Anterior cingulate cortex (tissue), 58 donors: Measurements from ENCODE around the gene LONRF3.
"Not testable (repeated sequence)": the region's sequence is repeated elsewhere in the genome, so short reads cannot be mapped to it uniquely, and the experiment has no call there.

Experiments used
- DNase-seq, 58 donors: peaks; one replicate each; lab custom pipeline; 2025; lab: John Stamatoyannopoulos, UW

LONRF3 gene

DNA sequence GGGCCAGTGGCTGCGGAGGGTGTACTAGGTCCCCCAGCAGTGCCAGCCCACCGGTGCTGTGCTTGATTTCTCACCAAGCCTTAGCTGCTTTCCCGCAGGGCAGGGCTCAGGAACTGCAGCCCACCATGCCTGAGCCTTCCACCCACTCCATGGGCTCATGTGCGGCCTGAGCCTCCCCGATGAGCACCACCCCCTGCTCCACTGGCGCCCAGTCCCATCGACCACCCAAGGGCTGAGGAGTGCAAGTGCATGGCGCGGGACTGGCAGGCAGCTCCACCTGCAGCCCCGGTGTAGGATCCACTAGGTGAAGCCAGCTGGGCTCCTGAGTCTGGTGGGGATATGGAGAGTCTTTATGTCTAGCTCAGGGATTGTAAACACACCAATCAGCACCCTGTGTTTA lies 55.2 kb downstream of the LONRF3 start:
- not testable (repeated sequence) for DNase-seq

DNA sequence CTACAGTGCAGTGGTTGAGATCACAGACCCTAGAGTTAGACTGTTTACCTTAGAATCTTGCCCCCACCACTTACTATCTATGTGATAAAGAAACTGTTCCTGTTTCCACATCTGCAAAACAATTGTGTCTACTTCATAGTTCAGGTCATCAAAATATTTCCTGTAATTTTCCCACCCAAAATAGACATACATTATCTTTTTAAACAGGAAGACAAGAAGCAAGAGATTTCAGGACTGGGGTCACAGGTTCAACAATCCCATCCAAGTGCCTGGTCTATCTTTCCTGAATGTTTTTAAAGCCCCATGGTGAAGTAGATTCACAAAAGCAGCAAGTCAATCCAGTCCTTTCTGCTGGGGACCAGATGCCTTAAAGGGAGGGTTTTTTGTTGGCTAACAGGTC lies 56.6 kb downstream of the LONRF3 start:
- DNase-seq: no peak

GRCh38 chrX:119036107-119037029 lies 62.0 kb downstream of the LONRF3 start:
- no peak for DNase-seq

DNA sequence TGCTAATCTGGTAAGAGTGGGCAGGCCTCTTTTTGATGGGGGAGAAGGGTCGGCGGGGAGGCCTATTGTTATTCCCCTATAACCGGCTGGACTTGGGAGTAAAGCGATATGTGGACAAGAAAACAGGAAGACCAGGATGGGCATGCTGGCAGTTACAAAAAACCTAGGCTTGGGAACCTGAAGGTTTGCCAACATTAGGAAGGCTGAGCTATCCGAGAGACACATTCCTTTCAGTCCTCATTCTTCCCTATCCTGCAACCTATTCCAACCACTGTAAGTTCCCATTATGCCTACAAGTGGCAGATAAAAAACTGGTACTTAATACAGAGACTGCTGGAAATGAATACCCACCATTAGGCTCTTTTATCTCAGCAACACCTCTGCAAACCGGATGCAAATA lies 66.0 kb downstream of the LONRF3 start:
- no peak for DNase-seq

DNA sequence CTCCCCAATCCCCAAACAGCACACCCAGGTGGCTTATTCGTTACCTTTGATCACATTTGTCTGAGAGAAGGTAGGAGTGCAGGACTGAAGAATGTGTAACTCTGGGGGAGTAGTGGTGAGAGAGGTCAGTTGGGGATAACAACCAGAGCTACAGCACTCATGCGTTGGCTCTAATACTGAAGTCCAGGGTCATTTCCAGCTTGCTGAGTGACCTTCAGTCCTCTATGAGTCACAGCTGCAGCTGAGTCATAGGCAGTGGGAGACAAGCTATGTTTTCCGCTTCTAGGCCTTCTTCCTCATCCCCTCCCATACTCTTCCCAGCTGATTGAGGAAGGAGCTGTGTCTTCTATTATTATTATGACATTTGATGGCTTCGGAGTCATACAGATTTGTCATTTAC lies 66.8 kb downstream of the LONRF3 start:
- peak in 2 of 58 donors; percentile 0 to 10 for DNase-seq

DNA sequence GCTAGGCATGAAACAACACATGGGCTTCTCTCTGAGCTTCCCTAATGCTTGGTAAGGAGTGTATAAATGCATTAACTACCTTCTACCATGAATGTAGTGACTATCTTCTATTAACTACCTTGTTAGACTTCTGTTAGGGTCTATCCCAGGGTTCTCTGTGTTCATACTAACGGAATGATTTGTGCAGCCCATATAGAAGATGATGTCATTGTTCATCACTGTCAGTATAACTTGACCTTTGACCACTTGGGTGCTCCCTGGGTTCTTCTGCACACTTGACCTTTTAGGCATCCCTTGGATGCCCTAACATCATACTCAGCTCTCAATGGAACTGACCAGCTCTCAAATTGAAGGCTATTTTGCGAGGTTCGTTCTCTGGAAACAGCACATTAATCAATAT lies 67.6 kb downstream of the LONRF3 start:
- no peak for DNase-seq

- DNase-seq: no peak
Measured at GRCh38 chrX:119042996-119043395, 68.6 kb downstream of the LONRF3 start.

- DNase-seq: no peak
Measured at GRCh38 chrX:119045884-119046283, 71.5 kb downstream of the LONRF3 start.

DNA sequence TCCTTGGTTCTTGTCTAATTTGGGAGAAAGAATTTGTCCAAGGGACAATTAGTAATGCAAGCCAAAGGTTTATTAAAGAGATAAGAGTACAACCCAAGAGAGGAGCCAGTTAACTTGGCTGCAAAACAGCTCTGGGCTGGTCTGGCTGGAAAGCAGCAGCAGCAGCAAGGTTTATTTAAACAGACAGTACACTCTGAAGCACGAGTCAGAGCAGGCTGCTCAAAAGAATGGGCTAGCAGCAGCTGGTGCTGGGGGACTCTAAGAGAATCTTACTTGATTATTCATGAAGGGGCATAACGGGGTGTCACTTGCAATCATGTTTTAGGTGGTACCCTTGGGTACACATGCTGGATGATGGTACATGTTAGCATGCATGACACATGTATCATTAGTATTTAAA lies 81.3 kb downstream of the LONRF3 start:
- no peak for DNase-seq

DNA sequence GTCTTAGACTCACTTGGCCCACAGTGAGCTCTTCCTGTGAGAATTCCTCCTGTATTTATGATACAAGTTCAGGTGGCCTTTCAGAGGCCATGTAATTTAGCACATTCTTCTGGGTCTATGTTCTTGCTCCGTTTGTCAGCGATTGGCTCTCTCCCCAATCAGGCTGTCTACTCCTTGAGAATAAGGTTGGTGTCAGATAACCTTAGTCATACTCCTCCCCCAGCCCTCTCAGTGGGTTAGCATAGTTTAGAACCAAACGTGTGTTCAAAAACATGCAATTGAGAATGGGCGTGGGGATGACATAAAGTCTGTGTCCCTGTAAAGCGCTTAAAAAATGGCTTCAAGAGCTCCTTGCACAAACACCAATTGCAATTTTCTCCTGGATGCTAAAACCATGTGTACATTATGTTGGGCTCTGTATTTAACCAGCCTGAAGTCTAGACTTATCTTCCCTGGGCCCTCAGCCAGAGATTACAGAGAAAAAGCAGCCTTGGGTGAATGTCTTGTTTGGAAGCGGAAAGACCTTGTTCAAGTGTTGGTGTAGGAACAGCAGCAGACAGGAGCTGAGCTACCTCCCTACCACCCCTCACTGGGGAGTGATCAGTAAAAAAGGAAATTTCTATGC lies 88.4 kb downstream of the LONRF3 start:
- no peak for DNase-seq

DNA sequence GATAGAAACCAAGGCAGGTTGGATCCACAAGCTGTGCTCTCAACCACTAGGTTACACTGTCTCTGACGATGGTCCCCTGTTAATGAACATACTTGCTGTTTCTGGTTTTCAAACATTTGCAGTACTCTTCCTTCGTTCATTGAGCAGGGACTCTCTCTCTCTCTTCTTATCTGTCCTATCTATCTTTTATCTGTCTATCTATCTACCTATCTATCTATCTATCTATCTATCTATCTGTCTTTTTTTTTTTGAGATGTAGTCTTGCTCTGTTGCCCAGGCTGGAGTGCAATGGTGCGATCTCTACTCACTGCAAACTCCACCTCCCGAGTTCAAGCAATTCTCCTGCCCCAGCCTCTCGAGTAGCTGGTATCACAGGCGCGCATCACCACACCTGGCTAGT lies 89.0 kb downstream of the LONRF3 start:
- DNase-seq: no peak

DNA sequence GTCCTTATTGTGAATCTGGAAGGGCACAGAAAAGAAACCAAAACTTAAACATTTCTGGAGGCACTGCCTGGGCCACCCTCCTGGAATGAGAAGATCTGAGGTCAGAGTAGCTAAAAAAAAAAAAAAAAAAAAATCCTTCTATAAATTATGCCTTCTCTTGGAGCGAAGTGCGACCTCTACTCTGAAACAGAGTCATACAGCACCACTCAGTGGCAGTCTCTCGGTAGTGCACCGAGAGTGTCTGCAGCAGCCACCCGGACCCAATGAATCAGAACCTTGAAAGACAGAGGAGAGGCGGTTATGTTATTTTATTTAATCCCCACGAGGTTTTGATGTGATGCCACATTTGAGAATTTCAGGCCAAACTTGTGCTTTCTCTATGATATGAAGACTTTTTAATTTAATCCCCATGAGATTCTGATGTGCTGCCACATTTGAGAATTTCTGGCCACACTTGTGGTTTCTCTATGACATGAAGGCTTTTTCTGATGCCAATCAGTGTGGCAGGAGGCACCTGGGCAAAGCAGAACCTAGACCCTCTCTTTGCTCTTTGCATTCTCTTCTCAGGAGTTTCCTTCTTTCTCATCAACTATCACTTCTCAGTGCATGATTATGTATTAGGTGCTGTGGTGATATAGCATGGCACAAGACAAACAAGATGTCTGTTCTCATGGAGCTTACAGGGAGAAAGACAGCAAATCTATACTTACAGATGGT lies 92.8 kb downstream of the LONRF3 start:
- peak in 43 of 58 donors; percentile 0 to 43 (median 11) for DNase-seq
